ENCODE measurements around the gene VSIR.
A peak's percentile ranks its signal among the peaks of the same experiment; 100 is the strongest.

The VSIR gene

DNA sequence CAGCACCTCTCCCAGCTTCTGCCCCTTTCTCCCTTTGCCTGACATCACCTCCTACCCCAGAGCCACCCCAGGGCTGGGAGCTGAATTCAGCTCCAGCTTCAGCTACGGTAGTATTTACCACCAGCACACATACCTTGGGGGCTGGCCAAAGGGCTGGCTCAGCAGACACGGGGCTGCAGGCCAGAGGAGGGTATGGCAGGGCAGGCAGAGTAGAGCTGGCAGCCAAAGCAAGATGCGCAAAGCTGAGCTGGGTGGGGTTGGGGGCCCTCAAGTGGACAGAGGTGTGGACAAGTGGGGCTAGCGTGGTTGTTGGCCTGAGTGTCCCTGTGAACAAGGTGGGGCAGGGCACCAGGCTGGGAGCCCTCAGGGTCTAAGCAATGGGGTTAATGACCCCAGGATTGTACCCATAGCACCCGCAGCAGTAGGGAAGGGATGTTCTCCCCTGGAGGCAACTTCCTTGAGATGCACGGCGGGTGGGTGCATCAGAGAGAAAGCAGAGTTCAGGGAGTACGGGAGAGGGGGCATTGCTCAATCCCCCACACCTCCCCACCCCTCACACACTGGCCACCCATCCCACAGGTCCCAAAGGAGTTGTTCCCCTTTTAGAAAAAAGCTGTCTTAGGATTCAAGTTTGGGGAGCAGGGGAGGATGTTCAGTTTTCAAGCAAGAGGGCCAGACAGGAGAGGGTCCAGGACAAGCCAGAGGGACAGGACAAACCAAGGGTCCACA is 8.0 kb downstream of the VSIR start:
- H3K4me3 ChIP-seq (ENCODE audit: low read depth, low read length) = no peak overlapping the region
- DNase-seq (ENCODE audit: low read depth, low spot score) = peak; percentile 26
- in situ Hi-C loops (cut with HindIII; ENCODE audit: low sequenced_read_pairs) = no loop called here
- TF ChIP-seq, protein P1, sequence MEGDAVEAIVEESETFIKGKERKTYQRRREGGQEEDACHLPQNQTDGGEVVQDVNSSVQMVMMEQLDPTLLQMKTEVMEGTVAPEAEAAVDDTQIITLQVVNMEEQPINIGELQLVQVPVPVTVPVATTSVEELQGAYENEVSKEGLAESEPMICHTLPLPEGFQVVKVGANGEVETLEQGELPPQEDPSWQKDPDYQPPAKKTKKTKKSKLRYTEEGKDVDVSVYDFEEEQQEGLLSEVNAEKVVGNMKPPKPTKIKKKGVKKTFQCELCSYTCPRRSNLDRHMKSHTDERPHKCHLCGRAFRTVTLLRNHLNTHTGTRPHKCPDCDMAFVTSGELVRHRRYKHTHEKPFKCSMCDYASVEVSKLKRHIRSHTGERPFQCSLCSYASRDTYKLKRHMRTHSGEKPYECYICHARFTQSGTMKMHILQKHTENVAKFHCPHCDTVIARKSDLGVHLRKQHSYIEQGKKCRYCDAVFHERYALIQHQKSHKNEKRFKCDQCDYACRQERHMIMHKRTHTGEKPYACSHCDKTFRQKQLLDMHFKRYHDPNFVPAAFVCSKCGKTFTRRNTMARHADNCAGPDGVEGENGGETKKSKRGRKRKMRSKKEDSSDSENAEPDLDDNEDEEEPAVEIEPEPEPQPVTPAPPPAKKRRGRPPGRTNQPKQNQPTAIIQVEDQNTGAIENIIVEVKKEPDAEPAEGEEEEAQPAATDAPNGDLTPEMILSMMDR (IDR thresholded peaks at IDR 0.05; ENCODE audit: low read depth, low read length) = no peak

DNA sequence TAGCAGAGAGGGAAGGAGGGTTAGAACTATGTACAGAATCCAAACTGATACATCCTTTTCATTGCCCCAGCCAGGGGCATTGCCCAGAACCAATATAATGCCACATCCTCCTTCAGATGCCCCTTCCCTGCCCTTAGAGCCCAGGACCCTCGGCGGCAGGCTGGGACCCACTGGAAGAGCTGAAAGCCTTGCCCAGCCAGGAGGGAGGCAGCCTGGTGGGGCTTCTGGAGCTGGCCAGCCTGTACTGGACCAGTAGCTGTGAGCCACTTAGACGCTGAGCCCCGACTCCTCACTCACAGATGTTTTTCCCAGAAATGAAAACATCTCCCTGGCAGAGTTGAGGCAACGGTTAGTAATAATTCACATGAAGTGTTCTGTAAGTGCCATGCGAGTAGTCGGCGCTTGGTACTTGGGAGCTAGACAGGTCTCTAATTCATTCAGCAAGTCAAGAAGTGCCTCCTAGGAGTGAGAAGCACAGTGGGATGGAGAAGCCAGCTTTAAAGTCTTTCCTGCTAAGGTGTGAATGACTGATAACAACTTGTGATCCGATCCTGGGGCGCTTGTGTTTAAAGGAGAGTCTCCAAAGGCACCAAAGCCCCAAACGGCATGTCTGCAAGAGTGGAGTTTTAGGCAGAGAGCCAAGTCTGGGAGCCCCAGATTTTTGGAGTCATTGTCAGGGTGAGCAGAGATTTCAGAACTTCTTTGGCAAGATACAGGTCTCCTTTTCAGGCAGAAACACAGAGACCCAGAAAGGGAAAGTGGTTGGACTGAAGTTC is 9.8 kb downstream of the VSIR start:
- TF ChIP-seq, protein P1 (IDR thresholded peaks at IDR 0.05; ENCODE audit: low read depth, low read length) = no peak
- in situ Hi-C loops (cut with HindIII; ENCODE audit: low sequenced_read_pairs) = no loop called here
- H3K4me3 ChIP-seq (ENCODE audit: low read depth, low read length) = no peak overlapping the region
- no peak for DNase-seq (ENCODE audit: low read depth, low spot score)

DNA sequence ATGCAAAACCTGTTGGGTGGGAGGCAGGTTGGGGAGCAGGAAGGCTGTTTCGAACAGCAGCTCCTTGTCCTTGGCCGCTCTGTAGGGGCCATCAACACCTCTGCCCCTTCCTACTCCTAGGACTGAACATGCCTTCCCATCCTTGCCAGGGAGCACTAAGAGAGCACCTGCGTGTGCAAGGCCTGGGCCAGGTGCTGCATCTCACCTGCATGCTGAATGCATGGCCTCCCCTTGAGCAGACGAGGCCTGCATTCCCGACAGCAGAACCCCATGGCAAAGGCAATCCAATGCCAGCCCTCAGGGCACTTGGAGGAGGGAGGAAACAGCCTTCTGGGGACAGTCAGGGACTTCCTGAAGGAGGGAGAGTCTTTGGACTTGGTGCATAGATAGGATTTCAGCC is 11.0 kb downstream of the VSIR start:
- in situ Hi-C loops (cut with HindIII; ENCODE audit: low sequenced_read_pairs) = no loop called here
- TF ChIP-seq, protein P1 (IDR thresholded peaks at IDR 0.05; ENCODE audit: low read depth, low read length) = no peak
- H3K4me3 ChIP-seq (ENCODE audit: low read depth, low read length) = no peak overlapping the region

DNA sequence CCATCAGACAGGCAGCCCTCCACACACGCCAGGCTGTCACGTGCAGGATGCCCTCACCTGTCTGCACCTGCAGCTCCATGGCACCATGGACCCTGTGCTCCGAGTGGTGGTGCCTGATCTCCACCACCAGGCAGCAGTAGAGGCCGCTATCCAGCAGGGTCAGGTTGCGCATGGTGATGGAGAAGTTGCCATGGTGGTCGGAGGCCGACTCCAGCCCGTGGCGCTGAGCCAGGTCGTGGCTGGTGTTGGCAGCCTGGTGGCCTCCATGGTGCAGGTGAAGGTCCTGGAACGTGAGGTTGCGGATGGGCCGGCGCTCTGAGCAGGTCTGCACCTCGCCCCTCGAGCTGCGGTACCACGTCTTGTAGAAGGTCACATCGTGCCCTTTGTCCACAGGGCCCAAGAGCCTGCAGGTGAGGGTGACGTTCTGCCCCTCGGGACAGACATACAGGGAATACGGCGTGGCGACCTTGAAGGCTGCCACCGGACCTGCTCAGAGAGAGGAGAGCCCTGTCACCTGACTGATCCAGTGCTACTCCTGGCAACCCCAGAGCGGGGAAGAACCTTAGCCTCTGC is 11.7 kb downstream of the VSIR start:
- H3K4me3 ChIP-seq (ENCODE audit: low read depth, low read length) = no peak overlapping the region
- DNase-seq (ENCODE audit: low read depth, low spot score) = no peak
- in situ Hi-C loops (cut with HindIII; ENCODE audit: low sequenced_read_pairs) = no loop called here
- TF ChIP-seq, protein P1 (IDR thresholded peaks at IDR 0.05; ENCODE audit: low read depth, low read length) = peak; percentile 22

More for the DNA sequence above, 11.0 kb downstream of the VSIR start:
- DNase-seq (ENCODE audit: low read depth, low spot score) = no peak

DNA sequence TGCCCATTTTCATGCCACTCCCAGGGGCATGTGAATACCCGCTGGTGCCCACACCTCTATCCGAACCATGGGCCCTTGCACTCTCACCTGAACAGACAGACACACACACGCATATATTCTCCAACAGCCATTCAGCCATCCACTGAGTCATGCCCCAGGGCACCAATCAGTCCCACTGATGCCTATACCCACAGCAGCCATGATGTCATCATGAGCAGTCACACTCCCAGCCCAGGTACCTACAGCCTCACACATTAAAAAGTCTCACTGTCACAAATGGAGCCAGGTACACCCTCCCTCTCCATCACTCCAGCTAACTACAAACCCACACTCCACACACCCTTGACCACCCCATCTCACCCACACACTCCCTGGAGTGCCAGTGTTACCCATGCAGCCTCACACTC is 12.2 kb downstream of the VSIR start:
- TF ChIP-seq, protein P1 (IDR thresholded peaks at IDR 0.05; ENCODE audit: low read depth, low read length) = no peak
- no peak for DNase-seq (ENCODE audit: low read depth, low spot score)
- no peak overlapping the region for H3K4me3 ChIP-seq (ENCODE audit: low read depth, low read length)
- in situ Hi-C loops (cut with HindIII; ENCODE audit: low sequenced_read_pairs) = no loop called here

DNA sequence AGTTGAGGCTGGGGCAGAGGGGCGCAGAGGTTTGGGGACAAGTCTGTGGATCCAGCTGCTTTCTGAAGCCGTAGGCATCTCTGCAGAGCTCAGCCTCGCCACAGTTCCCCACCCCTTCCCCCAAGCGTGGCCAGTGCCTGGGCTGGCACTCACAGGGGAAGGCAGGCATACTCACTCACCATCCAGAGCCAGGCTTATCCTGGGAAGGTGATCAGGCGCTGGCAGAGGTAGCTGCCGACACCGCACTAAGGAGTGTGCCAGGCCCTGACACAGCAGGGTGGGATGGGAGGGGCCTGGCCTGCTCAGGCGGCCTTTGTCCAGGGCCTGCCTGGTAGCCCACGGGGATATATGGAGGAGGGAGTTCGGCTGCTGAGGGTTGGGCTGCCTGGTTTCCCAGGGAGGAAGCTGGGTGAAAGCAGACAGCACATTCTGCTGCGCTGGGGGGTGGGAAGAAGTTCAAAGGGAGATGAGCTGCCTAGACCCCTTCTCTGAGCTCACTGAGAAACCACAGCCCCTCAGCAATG is 15.9 kb downstream of the VSIR start:
- in situ Hi-C loops (cut with HindIII; ENCODE audit: low sequenced_read_pairs) = no loop called here
- DNase-seq (ENCODE audit: low read depth, low spot score) = no peak
- H3K4me3 ChIP-seq (ENCODE audit: low read depth, low read length) = no peak overlapping the region
- TF ChIP-seq, protein P1 (IDR thresholded peaks at IDR 0.05; ENCODE audit: low read depth, low read length) = no peak

Measured in astrocyte of the spinal cord (primary cell).